MG63 (cell line): ENCODE data around the gene CSNK1G1. TPM values are rescaled to one million over a fixed set of nuclear protein-coding genes. Genes with fewer than 3 reads are reported as not detected.
A peak's percentile ranks its signal among the peaks of the same experiment; 100 is the strongest.

Source experiments
- DNase-seq: peaks from one replicate; pipeline ENCODE4 v3.0.0-alpha.2; 2020
- H3K27me3 ChIP-seq: fragments of 250-450 bp; sonication (Bioruptor Pico); 2 replicates; pipeline ENCODE4 v1.5.1; 2020; ENCODE audit warnings: mild to moderate bottlenecking, moderate library complexity
- H3K36me3 ChIP-seq: fragments of 250-450 bp; sonication (Bioruptor Pico); 2 replicates; pipeline ENCODE4 v1.5.1; 2020; ENCODE audit warnings: mild to moderate bottlenecking, moderate library complexity
- H3K4me3 ChIP-seq: fragments of 250-450 bp; sonication (Bioruptor Pico); 2 replicates; pipeline ENCODE4 v1.5.1; 2020; ENCODE audit warnings: mild to moderate bottlenecking, moderate library complexity
- H3K9me3 ChIP-seq: fragments of 250-450 bp; sonication (Bioruptor Pico); 2 replicates; pipeline ENCODE4 v1.5.1; 2020; ENCODE audit warnings: mild to moderate bottlenecking, moderate library complexity
- total RNA-seq: library from RNA; depleted of rRNA; stranded (reverse); fragments of >200 nt; shearing (Covaris generic); gene quantifications from 2 replicates; pipeline ENCODE4 v1.2.3, GENCODE V29; 2014; ENCODE audit warnings: low replicate concordance

The CSNK1G1 gene
- total RNA-seq, 1 experiment from 2014 or later: 12.7 TPM

DNA sequence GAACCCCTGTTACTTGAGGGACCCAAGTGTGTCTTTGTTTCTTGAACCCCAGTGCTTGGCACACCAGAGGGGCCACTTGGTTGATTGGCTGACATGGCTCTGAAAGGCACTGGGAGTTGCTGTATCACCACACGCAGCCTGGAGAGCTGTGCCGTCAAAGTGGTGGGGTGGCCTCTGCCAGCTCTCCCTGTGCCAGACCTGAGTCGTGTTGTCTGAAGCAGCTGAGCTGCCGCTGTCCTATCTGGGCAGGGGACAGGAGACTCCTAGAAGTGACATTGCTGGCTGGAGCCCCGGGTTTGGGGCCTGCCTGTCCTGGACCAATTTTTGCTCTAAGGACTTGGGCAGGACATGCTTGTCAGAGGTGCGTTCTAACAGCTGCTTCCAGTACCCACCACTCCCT lies 209.9 kb downstream of the CSNK1G1 start:
- Histone ChIP-seq H3K36me3 (peaks cover 20% of the 10 kb centered on the region), H3K4me3 (no peak overlapping the region), H3K27me3 (no peaks in the 10 kb centered on the region), H3K9me3 (no peaks in the 10 kb centered on the region)
- no peak for DNase-seq

- H3K27me3 ChIP-seq: no peaks in the 10 kb centered on the region
Measured at GRCh38 chr15:64144565-64145281, 211.2 kb downstream of the CSNK1G1 start.

DNA sequence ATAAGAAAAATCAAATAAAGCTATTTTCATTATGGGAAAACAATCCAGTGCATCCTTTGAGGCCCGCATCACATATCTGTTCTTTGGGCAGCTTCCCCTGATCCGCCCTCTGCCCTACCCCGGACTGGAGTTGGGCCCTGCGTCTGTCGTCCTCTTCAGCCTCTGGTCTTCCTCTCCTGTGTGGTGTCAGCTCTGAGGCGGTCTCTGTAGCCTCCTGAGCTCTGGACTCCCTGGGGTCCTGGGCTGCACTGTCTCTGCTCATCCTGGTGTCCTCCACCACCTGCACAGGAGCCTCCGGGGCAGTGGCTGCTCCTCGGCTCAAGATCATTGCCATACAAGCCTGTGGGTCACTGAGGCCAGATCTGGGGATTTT lies 211.8 kb downstream of the CSNK1G1 start:
- no peaks in the 10 kb centered on the region for H3K27me3 ChIP-seq
- DNase-seq: no peak
- no peaks in the 10 kb centered on the region for H3K9me3 ChIP-seq
- H3K4me3 ChIP-seq: no peak overlapping the region
- H3K36me3 ChIP-seq: peaks cover 24% of the 10 kb centered on the region

More at GRCh38 chr15:64144565-64145281, 211.2 kb downstream of the CSNK1G1 start:
- peaks cover 24% of the 10 kb centered on the region for H3K36me3 ChIP-seq
- no peaks in the 10 kb centered on the region for H3K9me3 ChIP-seq
- no peak overlapping the region for H3K4me3 ChIP-seq
- DNase-seq: no peak

GRCh38 chr15:64143276-64143675 lies 212.7 kb downstream of the CSNK1G1 start:
- Histone ChIP-seq H3K4me3 (no peak overlapping the region), H3K27me3 (no peaks in the 10 kb centered on the region), H3K36me3 (peaks cover 31% of the 10 kb centered on the region), H3K9me3 (no peaks in the 10 kb centered on the region)
- no peak for DNase-seq

DNA sequence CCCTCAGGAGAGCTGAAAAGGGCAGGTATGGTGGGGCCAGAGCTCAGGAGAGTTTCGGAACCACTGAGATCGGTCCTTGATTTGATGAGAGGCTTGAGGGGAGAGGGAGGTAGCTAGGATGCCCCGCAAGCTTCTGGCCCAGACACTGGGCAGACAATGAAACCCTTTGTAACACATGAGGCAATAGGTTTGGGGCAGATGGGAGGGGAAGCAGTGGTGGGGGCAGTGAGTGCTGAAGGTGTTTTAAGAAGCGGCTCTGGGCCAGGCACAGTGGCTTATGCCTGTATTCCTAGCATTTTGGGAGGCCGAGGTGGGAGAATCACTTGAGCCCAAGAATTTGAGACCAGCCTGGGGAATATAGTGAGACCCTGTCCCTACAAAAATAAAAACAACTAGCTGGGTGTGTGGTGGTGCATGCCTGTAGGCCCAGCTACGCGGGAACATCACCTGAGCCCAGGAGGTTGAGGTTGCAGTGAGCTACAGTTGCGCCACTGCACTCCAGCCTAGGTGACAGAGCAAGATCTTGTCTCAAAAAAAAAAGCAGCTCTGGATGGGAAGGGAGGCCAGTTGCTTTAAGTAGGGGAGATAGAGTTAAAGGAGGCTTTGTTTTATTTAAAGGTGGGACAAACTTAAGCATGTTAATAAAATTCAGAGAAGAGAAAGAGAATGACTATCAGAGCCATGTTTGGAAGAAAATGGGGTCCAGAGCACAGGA lies 214.0 kb downstream of the CSNK1G1 start:
- no peak for DNase-seq
- Histone ChIP-seq H3K9me3 (no peaks in the 10 kb centered on the region), H3K27me3 (no peaks in the 10 kb centered on the region), H3K36me3 (peaks cover 38% of the 10 kb centered on the region), H3K4me3 (no peak overlapping the region)

- Histone ChIP-seq H3K36me3 (peaks cover 55% of the 10 kb centered on the region), H3K9me3 (no peaks in the 10 kb centered on the region)
Measured at GRCh38 chr15:64138331-64138941, 217.5 kb downstream of the CSNK1G1 start.

GRCh38 chr15:64137226-64137833 lies 218.6 kb downstream of the CSNK1G1 start:
- Histone ChIP-seq H3K27me3 (no peaks in the 10 kb centered on the region), H3K36me3 (peaks cover 58% of the 10 kb centered on the region), H3K4me3 (no peak overlapping the region), H3K9me3 (no peaks in the 10 kb centered on the region)
- no peak for DNase-seq

More at GRCh38 chr15:64138331-64138941, 217.5 kb downstream of the CSNK1G1 start:
- no peak for DNase-seq
- Histone ChIP-seq H3K4me3 (no peak overlapping the region), H3K27me3 (no peaks in the 10 kb centered on the region)

DNA sequence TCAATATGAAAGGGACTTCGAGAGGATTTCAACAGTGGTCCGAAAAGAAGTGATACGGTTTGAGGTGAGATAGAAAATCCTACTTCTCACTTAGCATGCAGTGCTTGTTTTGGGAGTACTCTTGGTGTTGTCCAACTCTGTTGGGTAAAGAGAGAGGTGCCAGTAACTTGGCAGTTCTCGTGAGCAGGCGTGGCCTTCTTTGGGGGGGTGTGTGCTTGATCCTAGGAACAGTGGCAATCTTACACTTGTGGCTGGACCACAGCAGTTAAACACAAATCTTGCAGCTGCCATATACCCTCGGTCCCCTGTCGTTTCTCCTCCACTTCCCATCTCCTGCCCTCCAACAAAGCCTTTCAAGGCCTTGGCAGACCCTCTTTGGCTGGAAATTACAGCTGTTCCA lies 219.6 kb downstream of the CSNK1G1 start:
- no peaks in the 10 kb centered on the region for H3K27me3 ChIP-seq
- H3K36me3 ChIP-seq: peaks cover 67% of the 10 kb centered on the region
- H3K4me3 ChIP-seq: no peak overlapping the region
- DNase-seq: no peak
- no peaks in the 10 kb centered on the region for H3K9me3 ChIP-seq

DNA sequence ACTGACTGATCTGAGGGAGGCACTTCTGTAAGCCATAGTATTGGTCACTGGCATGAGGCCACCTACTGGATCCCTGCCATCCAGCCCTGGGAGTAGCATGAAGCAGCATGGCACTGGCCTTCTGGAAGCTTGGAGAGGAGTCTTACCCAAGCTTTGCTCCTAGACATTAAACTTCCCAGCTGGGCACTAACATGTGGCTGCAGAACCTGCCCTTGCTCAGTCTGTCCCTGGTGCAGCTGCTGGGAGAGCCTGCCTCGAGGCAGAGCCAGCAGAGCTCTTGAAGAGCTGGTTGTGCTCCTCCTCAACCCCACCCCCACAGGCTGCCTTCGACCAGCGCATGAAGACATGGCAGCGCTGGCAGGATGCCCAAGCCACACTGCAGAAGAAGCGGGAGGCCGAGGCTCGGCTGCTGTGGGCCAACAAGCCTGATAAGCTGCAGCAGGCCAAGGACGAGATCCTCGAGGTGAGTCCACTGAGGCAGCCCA lies 221.6 kb downstream of the CSNK1G1 start:
- peak; percentile 61 for DNase-seq
- Histone ChIP-seq H3K36me3 (peaks cover 75% of the 10 kb centered on the region), H3K9me3 (no peaks in the 10 kb centered on the region), H3K27me3 (no peaks in the 10 kb centered on the region), H3K4me3 (no peak overlapping the region)

GRCh38 chr15:64133623-64134344 lies 222.2 kb downstream of the CSNK1G1 start:
- Histone ChIP-seq H3K4me3 (no peak overlapping the region), H3K9me3 (no peaks in the 10 kb centered on the region), H3K36me3 (peaks cover 80% of the 10 kb centered on the region), H3K27me3 (no peaks in the 10 kb centered on the region)
- no peak for DNase-seq

GRCh38 chr15:64132217-64132616 lies 223.8 kb downstream of the CSNK1G1 start:
- Histone ChIP-seq H3K9me3 (no peaks in the 10 kb centered on the region), H3K36me3 (peaks cover 86% of the 10 kb centered on the region), H3K27me3 (no peaks in the 10 kb centered on the region), H3K4me3 (no peak overlapping the region)
- no peak for DNase-seq

DNA sequence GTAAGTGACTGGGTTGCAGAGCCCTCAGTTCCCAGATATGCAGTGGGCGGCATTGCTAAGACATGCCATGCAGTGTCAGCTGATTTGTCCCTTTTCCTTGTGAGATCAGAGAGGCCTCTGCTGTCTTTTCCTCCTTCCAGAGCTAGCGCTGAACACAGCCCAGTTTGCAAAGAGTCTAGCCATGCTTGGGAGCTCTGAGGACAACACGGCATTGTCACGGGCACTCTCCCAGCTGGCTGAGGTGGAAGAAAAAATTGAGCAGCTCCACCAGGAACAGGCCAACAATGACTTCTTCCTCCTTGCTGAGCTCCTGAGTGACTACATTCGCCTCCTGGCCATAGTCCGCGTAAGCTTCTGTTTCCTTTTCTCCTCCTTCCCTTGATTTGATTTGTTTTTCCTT lies 224.4 kb downstream of the CSNK1G1 start:
- peaks cover 86% of the 10 kb centered on the region for H3K36me3 ChIP-seq
- no peaks in the 10 kb centered on the region for H3K9me3 ChIP-seq
- DNase-seq: no peak

GRCh38 chr15:64130159-64130558 lies 225.8 kb downstream of the CSNK1G1 start:
- Histone ChIP-seq H3K4me3 (no peak overlapping the region), H3K9me3 (no peaks in the 10 kb centered on the region), H3K36me3 (peaks cover 84% of the 10 kb centered on the region), H3K27me3 (no peaks in the 10 kb centered on the region)
- DNase-seq: no peak

More for the DNA sequence above, 224.4 kb downstream of the CSNK1G1 start:
- H3K4me3 ChIP-seq: no peak overlapping the region
- no peaks in the 10 kb centered on the region for H3K27me3 ChIP-seq

DNA sequence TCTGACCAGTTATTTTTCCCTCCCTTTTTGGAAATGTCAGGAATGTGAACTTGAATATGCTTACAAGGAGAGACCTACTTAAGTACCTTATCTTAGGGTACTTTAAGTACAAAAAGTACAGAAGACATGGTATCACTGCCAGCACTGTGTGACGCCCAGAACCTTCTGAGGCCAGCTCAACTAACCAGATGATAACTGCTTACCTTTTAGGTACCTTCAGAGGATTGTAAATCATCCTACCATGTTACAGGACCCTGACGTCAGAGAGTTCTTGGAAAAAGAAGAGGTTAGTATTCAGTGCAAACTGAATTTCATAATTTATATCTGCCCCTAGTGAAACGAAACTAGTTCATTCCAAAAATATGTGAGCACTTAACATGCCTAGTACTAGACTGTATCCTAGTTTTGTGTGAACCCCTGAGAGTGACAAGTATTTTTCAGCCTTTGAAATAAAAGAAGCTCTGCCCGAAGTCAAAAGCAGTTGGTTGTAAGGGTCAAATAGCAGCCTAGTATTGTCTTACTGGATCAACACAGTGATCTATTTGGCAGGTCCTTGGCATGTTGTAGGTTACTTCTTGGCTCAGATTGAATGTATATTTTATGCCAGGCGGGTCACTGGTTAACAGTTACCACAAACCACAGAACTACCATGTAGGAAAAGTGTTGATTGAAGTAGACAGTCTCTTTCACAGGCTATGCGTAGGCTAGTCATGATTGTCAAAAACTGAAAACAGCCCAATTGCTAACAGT lies 228.3 kb downstream of the CSNK1G1 start:
- Histone ChIP-seq H3K4me3 (no peak overlapping the region), H3K27me3 (no peaks in the 10 kb centered on the region), H3K36me3 (peaks cover 75% of the 10 kb centered on the region), H3K9me3 (no peaks in the 10 kb centered on the region)
- DNase-seq: no peak

- Histone ChIP-seq H3K27me3 (no peaks in the 10 kb centered on the region), H3K4me3 (no peak overlapping the region), H3K9me3 (no peaks in the 10 kb centered on the region), H3K36me3 (peaks cover 72% of the 10 kb centered on the region)
- DNase-seq: no peak
Measured at GRCh38 chr15:64125978-64126377, 230.0 kb downstream of the CSNK1G1 start.

- no peak overlapping the region for H3K4me3 ChIP-seq
- no peaks in the 10 kb centered on the region; the same call in 1 of the 2 replicates for H3K9me3 ChIP-seq
- no peak for DNase-seq
- no peaks in the 10 kb centered on the region for H3K27me3 ChIP-seq
- H3K36me3 ChIP-seq: peaks cover 70% of the 10 kb centered on the region
Measured at GRCh38 chr15:64122936-64123351, 233.0 kb downstream of the CSNK1G1 start.
